H1 (cell line): ENCODE data around the gene RENBP. TPM values are rescaled to one million over a fixed set of nuclear protein-coding genes. Genes with fewer than 3 reads are reported as not detected.

Source experiments
- CTCF ChIA-PET: fragments of 300-600 bp; sonication (Branson Sonifier 250); formaldehyde crosslinking; loops from one replicate; lab custom pipeline; 2021; ENCODE audit not compliant: partially characterized antibody; lab: Charles Lee
- POLR2A ChIA-PET: fragments of 300-600 bp; sonication (Branson Sonifier 250); formaldehyde crosslinking; loops from one replicate; lab custom pipeline; 2021; ENCODE audit warnings: inconsistent platforms; ENCODE audit not compliant: partially characterized antibody; lab: Charles Lee
- DNase-seq, 2 experiments: peaks; one replicate each; pipeline versions ENCODE4 v3.0.0 to v3.0.0-alpha.2; 2010 to 2022; ENCODE audit warnings: low spot score in 2 of 2, low read depth in 1 of 2, mixed read lengths in 1 of 2
- FAIRE-seq: peaks from 2 replicates; lab custom pipeline; 2011; peaks lifted over from hg19 to GRCh38; lab: Jason Lieb, UNC
- H2AFZ ChIP-seq: 2 replicates; pipeline ENCODE4 v1.8.1; 2012; ENCODE audit warnings: low read length, inconsistent platforms
- H2AK5ac ChIP-seq: 2 replicates; pipeline ENCODE4 v1.6.1; 2013; ENCODE audit warnings: low read depth, low read length
- H2BK120ac ChIP-seq: replicated peaks from 2 replicates; pipeline ENCODE3; 2013; ENCODE audit warnings: low read depth, low read length, inconsistent platforms
- H2BK12ac ChIP-seq: 2 replicates; pipeline ENCODE4 v1.6.1; 2013; ENCODE audit warnings: low read depth, low read length
- H2BK15ac ChIP-seq: 2 replicates; pipeline ENCODE4 v1.6.1; 2013; ENCODE audit warnings: low read length
- H2BK20ac ChIP-seq: 2 replicates; pipeline ENCODE4 v1.6.1; 2013; ENCODE audit warnings: low read length
- H2BK5ac ChIP-seq: 2 replicates; pipeline ENCODE4 v1.6.1; 2013; ENCODE audit warnings: low read depth, low read length
- H3K14ac ChIP-seq: 2 replicates; pipeline ENCODE4 v1.6.1; 2013; ENCODE audit warnings: inconsistent platforms; ENCODE audit not compliant: insufficient read length
- H3K18ac ChIP-seq: 2 replicates; pipeline ENCODE4 v1.6.1; 2013; ENCODE audit warnings: low read length; ENCODE audit errors: extremely low read depth
- H3K23ac ChIP-seq: 2 replicates; pipeline ENCODE4 v1.6.1; 2013; ENCODE audit warnings: inconsistent platforms; ENCODE audit not compliant: insufficient read length
- H3K23me2 ChIP-seq: 2 replicates; pipeline ENCODE4 v1.6.1; 2013; ENCODE audit warnings: low read depth, low read length
- H3K27ac ChIP-seq: 2 replicates; pipeline ENCODE4 v1.6.1; 2011; ENCODE audit warnings: low read depth, low read length, inconsistent platforms
- H3K27me3 ChIP-seq, 4 experiments: replicated peaks in 1 of 4; 1 replicate in 1 of 4; 2 replicates in 3 of 4; pipeline versions ENCODE4 v1.6.1 to v1.8.1; 2011 to 2013; ENCODE audit warnings: low read length in 3 of 4, mild to moderate bottlenecking in 3 of 4, inconsistent platforms in 2 of 4, mixed read lengths in 2 of 4, moderate library complexity in 1 of 4; ENCODE audit not compliant: control insufficient read depth in 3 of 4, insufficient read depth in 3 of 4; ENCODE audit errors: extremely low read depth in 1 of 4
- H3K36me3 ChIP-seq, 4 experiments: 2 replicates each; pipeline versions ENCODE4 v1.6.1 to v1.8.1; 2011 to 2013; ENCODE audit warnings: mild to moderate bottlenecking in 4 of 4, low read length in 3 of 4, moderate library complexity in 2 of 4, control low read depth in 1 of 4, inconsistent platforms in 1 of 4; ENCODE audit not compliant: insufficient read depth in 4 of 4, control insufficient read depth in 2 of 4
- H3K4ac ChIP-seq: replicated peaks from 2 replicates; pipeline ENCODE3; 2013; ENCODE audit warnings: low read length, low read depth, mixed read lengths, inconsistent platforms; ENCODE audit not compliant: insufficient read length
- H3K4me1 ChIP-seq, 4 experiments: replicated peaks in 1 of 4; 1 replicate in 1 of 4; 2 replicates in 3 of 4; pipeline versions ENCODE4 v1.6.1 to v1.8.1; 2011 to 2013; ENCODE audit warnings: low read length in 3 of 4, inconsistent platforms in 2 of 4, mixed read lengths in 1 of 4; ENCODE audit not compliant: insufficient read depth in 4 of 4, control insufficient read depth in 3 of 4
- H3K4me2 ChIP-seq, 2 experiments: 2 replicates each; pipeline versions ENCODE4 v1.6.1 to v1.8.1; 2011 to 2013; ENCODE audit warnings: low read depth in 2 of 2, low read length in 2 of 2, control low read depth in 1 of 2, inconsistent platforms in 1 of 2, mild to moderate bottlenecking in 1 of 2; ENCODE audit not compliant: insufficient read depth in 1 of 2
- H3K4me3 ChIP-seq, 4 experiments: fragments of 200-600, 300-600 bp in 1 of 4; sonication (generic), shearing (Covaris generic), sonication (Bioruptor Twin) in 1 of 4; 2 replicates each; pipeline versions ENCODE4 v1.5.1 to v1.8.1; 2011 to 2016; ENCODE audit warnings: low read length in 4 of 4, low read depth in 3 of 4, control low read depth in 2 of 4, inconsistent platforms in 2 of 4, mild to moderate bottlenecking in 2 of 4, mixed read lengths in 1 of 4, moderate library complexity in 1 of 4; ENCODE audit not compliant: insufficient read depth in 2 of 4; ENCODE audit errors: extremely low read depth in 1 of 4
- H3K56ac ChIP-seq: replicated peaks from 2 replicates; pipeline ENCODE3; 2013; ENCODE audit warnings: low read depth, mild to moderate bottlenecking, mixed read lengths, low read length, inconsistent platforms; ENCODE audit not compliant: insufficient read length
- H3K79me1 ChIP-seq: 2 replicates; pipeline ENCODE4 v1.6.1; 2013; ENCODE audit warnings: low read depth, low read length, control low read depth
- H3K79me2 ChIP-seq, 2 experiments: 2 replicates each; pipeline versions ENCODE4 v1.6.1 to v1.8.1; 2012 to 2013; ENCODE audit warnings: low read length in 2 of 2, mild to moderate bottlenecking in 2 of 2, inconsistent platforms in 1 of 2; ENCODE audit not compliant: insufficient read depth in 2 of 2, control insufficient read depth in 1 of 2
- H3K9ac ChIP-seq, 4 experiments: replicated peaks in 1 of 4; 1 replicate in 1 of 4; 2 replicates in 3 of 4; pipeline versions ENCODE4 v1.6.1 to v1.8.1; 2011 to 2013; ENCODE audit warnings: low read depth in 3 of 4, low read length in 3 of 4, control low read depth in 2 of 4, mild to moderate bottlenecking in 2 of 4, moderate library complexity in 2 of 4, inconsistent platforms in 1 of 4; ENCODE audit errors: extremely low read depth in 1 of 4
- H3K9me3 ChIP-seq, 2 experiments: 2 replicates each; pipeline versions ENCODE4 v1.6.1 to v1.8.1; 2012 to 2013; ENCODE audit warnings: mild to moderate bottlenecking in 2 of 2, moderate library complexity in 2 of 2, control low read depth in 1 of 2, inconsistent platforms in 1 of 2, low read depth in 1 of 2, low read length in 1 of 2, mixed read lengths in 1 of 2; ENCODE audit not compliant: insufficient read depth in 2 of 2
- H4K20me1 ChIP-seq, 2 experiments: replicated peaks in 1 of 2; 2 replicates each; pipeline versions ENCODE3 to v1.8.1; 2011 to 2013; ENCODE audit warnings: inconsistent platforms in 2 of 2, low read length in 2 of 2, mild to moderate bottlenecking in 1 of 2; ENCODE audit not compliant: insufficient read depth in 2 of 2, control insufficient read depth in 1 of 2
- H4K5ac ChIP-seq: 2 replicates; pipeline ENCODE4 v1.6.1; 2013; ENCODE audit warnings: low read length, low read depth, mixed read lengths, inconsistent platforms; ENCODE audit not compliant: insufficient read length
- H4K8ac ChIP-seq: 2 replicates; pipeline ENCODE4 v1.8.0; 2013; ENCODE audit warnings: mild to moderate bottlenecking, moderate library complexity, low read length, inconsistent platforms; ENCODE audit not compliant: insufficient read depth; ENCODE audit errors: extremely low read depth
- H4K91ac ChIP-seq: replicated peaks from 2 replicates; pipeline ENCODE3; 2013; ENCODE audit warnings: low read length, mixed read lengths, inconsistent platforms; ENCODE audit not compliant: insufficient read length
- BACH1 ChIP-seq: IDR thresholded peaks from 2 replicates; pipeline ENCODE4 v1.6.1; 2012; ENCODE audit warnings: low read length, improper control_type of control experiment
- CBX5 ChIP-seq: fragments of 300-800, 300-1000 bp; sonication (generic); IDR thresholded peaks from 2 replicates; pipeline ENCODE4 v1.7.1; 2016; ENCODE audit warnings: antibody characterized with exemption, low read length, low read depth
- CEBPB ChIP-seq: IDR thresholded peaks from 2 replicates; pipeline ENCODE4 v1.6.1; 2012; ENCODE audit warnings: low read depth, low read length
- E2F6 ChIP-seq: IDR thresholded peaks from 2 replicates; pipeline ENCODE4 v1.6.1; 2012; ENCODE audit warnings: inconsistent platforms
- KDM4A ChIP-seq: IDR thresholded peaks from one replicate; pipeline ENCODE4 v1.7.1; 2012; ENCODE audit warnings: low read depth, mild to moderate bottlenecking, moderate library complexity, low read length, inconsistent platforms; ENCODE audit not compliant: severe bottlenecking
- NANOG ChIP-seq: IDR thresholded peaks from 2 replicates; pipeline ENCODE4 v1.6.1; 2011; ENCODE audit warnings: low read length, low read depth, mild to moderate bottlenecking, inconsistent platforms; ENCODE audit not compliant: insufficient read depth, poor library complexity, severe bottlenecking
- TAF7 ChIP-seq: optimal IDR thresholded peaks from 2 replicates; pipeline ENCODE3; 2011; ENCODE audit warnings: low read depth, mild to moderate bottlenecking, inconsistent platforms, low read length, moderate library complexity, borderline replicate concordance
- TEAD4 ChIP-seq: IDR thresholded peaks from 2 replicates; pipeline ENCODE4 v1.6.1; 2012; ENCODE audit warnings: low read depth, low read length, inconsistent platforms, mixed read lengths
- USF2 ChIP-seq: IDR thresholded peaks from 2 replicates; pipeline ENCODE4 v1.6.1; 2011; ENCODE audit warnings: low read length, improper control_type of control experiment
- WGBS, 2 experiments: shearing (Covaris generic) in 1 of 2; methylation state at CpG; one replicate each; pipeline versions ENCODE4 v1.1.6 to v1.1.7; 2013 to 2015; ENCODE audit warnings: low lambda C conversion rate in 2 of 2, mixed read lengths in 2 of 2, inconsistent platforms in 1 of 2, low coverage in 1 of 2, missing lambda C conversion rate in 1 of 2; ENCODE audit not compliant: insufficient replicate concordance in 2 of 2, insufficient coverage in 1 of 2, insufficient read length in 1 of 2; ENCODE audit errors: extremely low coverage in 1 of 2, missing lambda C conversion rate in 1 of 2; 5-methylcytosine and 5-hydroxymethylcytosine counted together
- polyA plus RNA-seq, 7 experiments: library from polyadenylated mRNA; depleted of rRNA in 3 of 7; stranded (reverse) in 5 of 7; unstranded in 2 of 7; fragments of >200 nt in 5 of 7; fragments of 200-250 nt in 2 of 7; gene quantifications; 1 replicate in 5 of 7; 2 replicates in 1 of 7; 4 replicates in 1 of 7; pipeline versions ENCODE4 v1.2.1 to v1.2.3, GENCODE V29; 2011 to 2013; ENCODE audit warnings: missing spikeins in 2 of 7, mixed read lengths in 2 of 7
- total RNA-seq: library from RNA; stranded (reverse); fragmentation: NEBNext Ultra II Directional; extraction: Animal tissue kit (Norgen Biotek cat#: 25700); gene quantifications from 2 replicates; pipeline ENCODE4 v1.2.1, GENCODE V29; 2021

RENBP gene
- total and polyA plus RNA-seq, 2 of the 8 experiments (the other 6 are each of a cell fraction or from before 2014, with no cell fraction given) = 12.4 to 21.8 TPM

- Histone ChIP-seq H3K4me1 (peaks cover 0 to 4% (median 0%) of the 10 kb centered on the region in 4 experiments; a peak in 2 of 7 replicates), H4K20me1 (peaks cover 0 to 2% of the 10 kb centered on the region in 2 experiments), H2AFZ (no peak overlapping the region), H3K4ac (no peak overlapping the region), H2AK5ac (no peak overlapping the region), H3K27me3 (no peaks in the 10 kb centered on the region), H3K56ac (no peak overlapping the region), H4K5ac (no peak overlapping the region), H2BK5ac (no peak overlapping the region), H3K14ac (no peak overlapping the region), H3K4me3 (no peak overlapping the region), H3K23me2 (no peaks in the 10 kb centered on the region), H3K9ac (no peak overlapping the region), H2BK120ac (no peak overlapping the region), H2BK15ac (no peak overlapping the region), H2BK12ac (no peak overlapping the region), H3K27ac (no peak overlapping the region), H3K4me2 (no peak overlapping the region), H3K79me2 (no peaks in the 10 kb centered on the region), H3K79me1 (no peaks in the 10 kb centered on the region), H2BK20ac (no peak overlapping the region), H4K91ac (no peak overlapping the region), H3K9me3 (no peaks in the 10 kb centered on the region), H4K8ac (no peak overlapping the region), H3K23ac (no peak overlapping the region), H3K18ac (no peak overlapping the region), H3K36me3 (0 out of 8 replicates have a peak, but pooled peaks cover 0 to 2% (median 0%) of the 10 kb centered on the region in 4 experiments)
- CTCF ChIA-PET = interaction anchor here (7.0 kb wide), 1 partner anchor 8 kb away, joined by 65 read pairs; no protein-coding TSS in a partner anchor
- TF ChIP-seq CEBPB = no peak
- no peak for TF ChIP-seq TEAD4
- TF ChIP-seq KDM4A = no peak
- TF ChIP-seq BACH1 = no peak
- TF ChIP-seq NANOG = no peak
- TF ChIP-seq TAF7 = no peak
- TF ChIP-seq E2F6 = no peak
- no peak for TF ChIP-seq CBX5
- TF ChIP-seq USF2 = no peak
- no peak for FAIRE-seq
- no peak for DNase-seq
- 97% methylated on average over 7 of the region's 13 CpGs; no CpG with 5 or more reads in 1 of the 2 experiments for WGBS, 2 experiments
- POLR2A ChIA-PET = interaction anchor here (1.3 to 14.9 kb wide), 2 partner anchors 18 to 22 kb away, joined by 3 to 231 read pairs; partner anchors contain the start of genes NAA10 and RENBP
Measured at GRCh38 chrX:153919281-153919680, 25.2 kb downstream of the RENBP start.
